ENCODE data around the gene RRM2.
"Not testable (repeated sequence)": the region's sequence is repeated elsewhere in the genome, so short reads cannot be mapped to it uniquely, and the experiment has no call there.

The RRM2 gene

GRCh38 chr2:10091182-10091888 lies 31.2 kb upstream of the RRM2 start:
- DNase-seq (ENCODE audit: low read depth): no peak

GRCh38 chr2:10091889-10092244 lies 30.7 kb upstream of the RRM2 start:
- not testable (repeated sequence) for DNase-seq (ENCODE audit: low read depth)

DNA sequence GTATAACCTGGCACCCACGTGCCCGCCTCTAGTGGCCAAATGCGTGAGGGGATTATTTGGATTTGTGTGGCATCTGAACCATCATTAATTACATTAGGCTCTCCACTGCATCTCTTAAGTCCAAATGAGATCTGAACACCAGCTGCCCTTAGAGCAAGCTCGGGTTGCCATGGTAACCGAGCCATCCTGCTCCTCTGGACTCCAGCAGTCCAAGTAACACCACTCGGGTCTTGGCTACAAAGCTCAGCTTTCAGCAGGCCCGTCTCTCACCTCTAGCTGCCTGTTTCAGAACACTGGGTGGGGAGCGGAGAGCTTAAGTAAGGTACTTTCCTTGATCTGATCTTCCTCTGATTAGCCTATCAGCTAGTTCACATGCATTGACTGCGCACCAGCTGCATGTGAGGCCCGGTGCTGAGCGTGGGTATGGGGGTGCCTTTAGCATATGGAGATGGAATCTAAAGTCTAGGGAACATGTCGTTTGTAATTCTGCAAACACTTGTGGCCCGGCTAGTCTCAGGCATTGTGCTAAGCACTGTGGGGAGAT lies 28.2 kb upstream of the RRM2 start:
- no peak for DNase-seq (ENCODE audit: low read depth)

- DNase-seq (ENCODE audit: low read depth): no peak
Observed at GRCh38 chr2:10095175-10095574, 27.4 kb upstream of the RRM2 start.

GRCh38 chr2:10096641-10097040 lies 25.9 kb upstream of the RRM2 start:
- DNase-seq (ENCODE audit: low read depth): no peak

GRCh38 chr2:10097352-10098148 lies 25.0 kb upstream of the RRM2 start:
- DNase-seq (ENCODE audit: low read depth): no peak

DNA sequence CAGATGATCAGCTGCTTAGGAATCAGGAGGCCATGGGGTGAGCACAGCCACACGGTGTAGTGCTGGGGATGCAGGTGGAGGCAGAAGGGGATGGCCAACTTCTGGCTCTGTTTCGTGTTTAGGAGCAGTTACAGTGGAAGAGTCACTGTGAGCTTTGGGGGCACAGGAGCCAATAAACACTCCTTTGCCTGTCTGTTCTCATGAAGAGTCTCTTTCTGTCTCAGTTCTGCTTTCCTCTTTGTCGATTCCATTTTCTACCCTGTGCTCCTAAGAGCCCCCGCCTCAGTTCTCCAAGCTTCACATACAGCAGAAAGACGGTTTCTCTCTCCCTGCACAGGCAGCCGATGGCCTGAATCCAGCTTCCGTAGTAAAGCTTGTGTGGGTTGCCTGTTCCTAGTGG lies 21.0 kb upstream of the RRM2 start:
- DNase-seq (ENCODE audit: low read depth): no peak

DNA sequence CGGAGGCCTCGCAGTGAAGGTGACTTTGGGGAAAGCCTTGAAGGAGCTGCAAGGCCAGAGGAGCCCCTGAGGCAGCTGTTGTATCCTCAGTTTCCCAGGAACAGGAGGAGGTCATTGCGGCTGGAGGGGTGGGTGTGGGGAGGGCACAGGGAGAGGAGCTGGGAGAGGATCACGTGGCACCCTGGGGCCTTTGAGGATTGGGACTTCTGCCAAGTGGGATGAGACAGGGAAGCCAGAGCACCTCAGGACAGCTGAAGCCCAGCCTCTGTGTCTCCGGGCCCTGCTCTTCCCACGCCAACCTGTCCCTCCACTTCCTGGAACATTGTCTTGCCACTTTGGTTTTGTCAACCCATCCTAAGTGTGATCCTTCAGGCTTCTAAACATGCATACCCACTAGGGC lies 19.4 kb upstream of the RRM2 start:
- no peak for DNase-seq (ENCODE audit: low read depth)

- not testable (repeated sequence) for DNase-seq (ENCODE audit: low read depth)
Observed at GRCh38 chr2:10104906-10105305, 17.6 kb upstream of the RRM2 start.

DNA sequence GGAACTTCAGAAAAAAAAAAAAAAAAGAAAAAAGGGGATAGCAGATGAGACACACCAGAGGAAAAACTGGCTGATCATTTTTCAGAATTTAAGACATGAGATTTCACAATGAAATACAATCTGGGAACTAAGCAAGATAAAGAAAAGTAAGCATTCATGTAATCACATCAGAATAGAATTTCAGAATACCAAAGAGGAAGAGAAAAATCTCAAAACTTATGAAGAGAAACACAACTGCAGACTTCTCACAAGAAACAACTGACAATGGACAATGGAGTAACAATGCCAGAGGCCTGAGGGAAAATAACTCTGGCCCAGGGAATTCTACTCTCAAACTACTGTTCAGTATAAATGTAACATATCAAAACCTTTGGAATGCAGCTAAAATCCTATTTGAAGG lies 13.2 kb upstream of the RRM2 start:
- no peak for DNase-seq (ENCODE audit: low read depth)

GRCh38 chr2:10119027-10119325 lies 3.6 kb upstream of the RRM2 start:
- DNase-seq (ENCODE audit: low read depth): no peak

DNA sequence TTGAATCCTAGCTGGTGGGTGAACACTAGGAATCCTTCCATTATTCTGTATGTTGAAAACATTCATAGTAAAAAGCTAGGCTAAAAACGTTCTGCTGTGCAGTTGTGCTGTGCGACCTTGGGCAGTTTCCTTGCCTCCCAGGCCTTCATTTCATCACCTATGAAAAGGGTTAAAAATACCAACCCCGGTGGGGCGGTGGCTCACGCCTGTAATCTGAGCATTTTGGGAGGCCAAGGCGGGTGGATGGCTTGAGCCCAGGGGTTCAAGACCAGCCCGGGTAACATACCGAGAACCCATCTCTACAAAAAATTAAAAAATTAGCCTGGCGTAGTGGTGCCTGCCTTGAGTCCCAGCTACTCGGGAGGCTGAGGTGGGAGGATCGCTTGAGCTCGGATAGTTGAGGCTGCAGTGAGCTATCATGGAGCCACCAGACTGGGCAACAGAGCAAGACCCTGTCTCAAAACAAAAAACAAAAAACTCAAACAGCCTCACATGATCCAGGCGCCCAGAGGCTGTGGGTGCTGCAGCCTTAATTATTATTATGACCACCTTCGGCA lies 2.9 kb upstream of the RRM2 start:
- no peak for DNase-seq (ENCODE audit: low read depth)

DNA sequence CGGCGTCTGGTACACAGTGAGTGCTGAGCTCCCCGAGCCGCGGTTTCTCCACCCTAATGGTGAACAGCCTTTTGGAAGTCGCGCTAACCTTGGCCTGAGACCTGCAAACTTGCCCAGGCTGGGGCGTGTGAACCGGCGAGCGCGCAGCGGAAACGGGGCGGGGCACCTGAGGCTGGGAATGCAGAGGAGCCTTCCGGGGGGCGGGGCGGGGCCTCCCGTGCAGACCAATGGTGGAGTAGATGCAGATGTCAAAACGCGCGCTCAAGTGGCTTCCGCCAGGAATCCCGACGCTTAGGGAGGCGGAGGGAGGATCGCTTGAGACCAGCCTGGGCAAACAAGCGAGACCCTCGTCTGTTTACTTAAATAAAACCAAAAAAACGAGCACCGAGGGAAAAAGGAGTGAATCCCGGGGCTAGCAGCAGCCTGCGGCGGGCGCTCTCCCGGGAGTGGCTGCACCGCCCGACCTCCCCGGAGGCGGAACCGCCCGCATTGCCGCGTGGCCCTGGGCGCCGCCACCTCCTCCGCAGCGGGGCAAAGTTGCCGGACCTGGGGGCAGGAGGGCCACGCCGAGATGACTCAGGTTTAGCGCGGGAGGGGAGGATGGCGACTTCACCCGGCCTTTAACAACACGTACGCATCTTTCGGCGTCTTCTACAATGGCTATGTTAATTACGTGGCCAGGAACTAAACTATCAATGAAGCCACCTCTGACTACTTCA lies 2.2 kb upstream of the RRM2 start:
- DNase-seq (ENCODE audit: low read depth): peak; percentile 85

DNA sequence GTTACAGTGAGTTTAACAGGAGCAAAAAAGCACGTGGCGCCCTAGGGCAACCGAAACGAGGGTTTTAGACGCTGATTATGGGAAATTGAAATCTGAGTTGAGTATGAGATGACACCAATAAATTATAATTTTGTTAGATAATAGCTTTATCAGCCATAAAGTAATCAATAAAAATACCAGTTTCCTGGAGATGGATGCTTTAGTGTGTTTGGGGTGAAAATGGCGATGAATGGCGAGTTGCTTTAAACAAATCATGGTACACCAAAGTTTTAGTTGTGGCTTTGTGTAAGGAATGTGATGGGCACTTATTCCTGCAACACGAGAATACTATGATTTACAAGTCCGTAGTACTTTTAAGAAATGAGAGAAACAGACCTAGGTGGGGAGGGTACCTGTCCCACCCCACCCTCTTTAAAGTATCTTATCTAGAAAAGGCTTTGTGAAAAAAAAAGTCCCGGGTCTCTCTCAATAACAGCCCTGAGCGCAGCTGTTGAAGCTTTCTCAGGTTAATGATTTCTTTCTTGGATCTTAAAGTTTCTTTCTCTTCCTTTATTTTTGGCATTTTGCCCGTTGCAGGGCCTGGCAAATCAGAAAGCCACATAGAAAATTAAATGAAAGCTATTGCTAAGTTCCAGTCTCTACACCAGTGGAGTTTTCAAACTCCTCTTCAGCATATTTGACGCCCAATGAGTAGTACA lies 1.5 kb upstream of the RRM2 start:
- no peak for DNase-seq (ENCODE audit: low read depth)

DNA sequence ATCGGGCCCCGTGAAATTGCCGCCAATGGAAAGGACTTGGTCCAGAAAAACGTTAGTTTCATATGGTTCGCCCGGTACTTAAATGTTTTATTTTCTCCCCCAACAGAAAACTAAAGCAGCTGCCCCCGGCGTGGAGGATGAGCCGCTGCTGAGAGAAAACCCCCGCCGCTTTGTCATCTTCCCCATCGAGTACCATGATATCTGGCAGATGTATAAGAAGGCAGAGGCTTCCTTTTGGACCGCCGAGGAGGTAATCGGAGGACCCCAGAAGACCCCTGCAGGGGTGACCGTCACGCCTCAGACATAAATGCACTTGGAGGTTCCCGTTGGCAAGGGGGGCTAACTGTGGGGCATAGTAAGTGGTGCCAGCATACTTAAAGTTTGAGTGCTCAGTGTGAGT lies 742 bp downstream of the RRM2 start:
- no peak for DNase-seq (ENCODE audit: low read depth)

GRCh38 chr2:10124538-10125045 lies 2.1 kb downstream of the RRM2 start:
- peak; percentile 26 for DNase-seq (ENCODE audit: low read depth)

DNA sequence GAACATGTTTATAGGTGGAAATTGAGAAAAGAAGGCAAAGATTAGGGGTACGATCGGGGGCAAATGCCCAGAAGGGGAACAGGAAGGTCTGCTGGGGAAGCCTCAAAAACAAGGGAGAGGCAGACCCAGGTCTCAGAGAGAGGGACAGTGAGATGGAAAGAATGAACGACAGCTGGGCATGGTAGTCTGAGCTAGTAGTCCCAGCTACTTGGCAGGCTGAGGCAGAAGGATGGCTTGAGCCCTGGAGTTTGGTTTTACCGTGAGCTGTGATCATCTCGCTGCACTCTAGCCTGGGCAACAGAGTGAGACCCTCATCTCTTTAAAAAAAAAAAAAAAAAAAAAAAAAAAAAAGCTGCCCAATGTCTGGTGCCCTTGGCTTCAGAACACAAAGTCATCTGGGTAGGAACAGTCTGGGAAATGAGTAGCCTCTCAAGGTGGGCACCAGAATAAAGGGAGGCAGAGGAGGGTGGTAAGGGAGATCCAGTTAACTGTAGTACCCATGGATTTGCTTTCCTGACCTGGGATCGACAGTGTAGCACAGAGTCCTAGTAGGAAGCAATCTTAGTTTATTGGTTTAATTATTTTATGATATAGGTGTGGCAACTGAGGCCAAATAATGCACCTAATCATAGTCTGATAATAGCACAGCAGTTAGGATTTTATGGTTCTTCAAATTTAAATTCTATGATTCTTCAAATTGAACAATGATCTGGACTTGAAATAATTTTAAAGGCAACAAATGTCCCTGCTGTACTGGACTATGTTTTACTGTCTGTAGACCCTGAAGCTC lies 3.5 kb downstream of the RRM2 start:
- no peak for DNase-seq (ENCODE audit: low read depth)

DNA sequence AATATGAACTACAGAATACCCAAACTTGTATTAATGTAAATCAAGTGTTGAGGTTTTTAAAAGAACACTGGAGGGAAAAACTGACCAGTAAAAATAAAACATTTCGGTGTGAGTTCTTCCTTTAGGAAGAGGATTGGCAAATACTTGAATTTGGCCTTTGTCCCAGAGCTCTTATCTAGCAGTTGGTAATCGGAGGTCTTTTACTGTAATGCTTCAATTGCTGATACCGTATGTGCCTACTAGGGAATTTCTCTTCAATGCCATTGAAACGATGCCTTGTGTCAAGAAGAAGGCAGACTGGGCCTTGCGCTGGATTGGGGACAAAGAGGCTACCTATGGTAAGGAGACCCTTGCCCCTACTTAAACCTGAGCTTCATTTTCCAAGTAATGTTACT lies 4.1 kb downstream of the RRM2 start:
- no peak for DNase-seq (ENCODE audit: low read depth)

DNA sequence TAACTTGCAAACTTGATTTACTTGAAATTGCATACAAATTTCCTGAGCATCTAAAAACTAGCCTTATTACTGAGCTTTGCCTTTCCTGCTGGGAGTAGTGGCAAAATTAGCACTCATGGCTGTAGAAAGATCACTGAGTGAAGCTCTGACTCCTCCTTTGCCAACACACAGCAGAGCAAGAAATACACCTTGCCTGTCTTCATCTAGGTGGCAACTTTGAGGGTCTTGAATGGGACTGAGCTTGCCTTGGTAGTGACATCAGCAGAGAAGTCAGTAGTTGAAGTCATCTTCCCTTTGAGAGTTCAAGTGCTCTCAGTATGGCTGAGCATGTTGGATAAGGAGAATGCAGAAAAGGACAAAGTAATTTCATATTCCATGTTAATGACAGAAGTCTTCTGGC lies 5.9 kb downstream of the RRM2 start:
- DNase-seq (ENCODE audit: low read depth): no peak

DNA sequence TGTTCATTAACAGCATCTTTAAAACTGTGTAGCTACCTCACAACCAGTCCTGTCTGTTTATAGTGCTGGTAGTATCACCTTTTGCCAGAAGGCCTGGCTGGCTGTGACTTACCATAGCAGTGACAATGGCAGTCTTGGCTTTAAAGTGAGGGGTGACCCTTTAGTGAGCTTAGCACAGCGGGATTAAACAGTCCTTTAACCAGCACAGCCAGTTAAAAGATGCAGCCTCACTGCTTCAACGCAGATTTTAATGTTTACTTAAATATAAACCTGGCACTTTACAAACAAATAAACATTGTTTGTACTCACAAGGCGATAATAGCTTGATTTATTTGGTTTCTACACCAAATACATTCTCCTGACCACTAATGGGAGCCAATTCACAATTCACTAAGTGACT lies 7.0 kb downstream of the RRM2 start:
- no peak for DNase-seq (ENCODE audit: low read depth)

DNA sequence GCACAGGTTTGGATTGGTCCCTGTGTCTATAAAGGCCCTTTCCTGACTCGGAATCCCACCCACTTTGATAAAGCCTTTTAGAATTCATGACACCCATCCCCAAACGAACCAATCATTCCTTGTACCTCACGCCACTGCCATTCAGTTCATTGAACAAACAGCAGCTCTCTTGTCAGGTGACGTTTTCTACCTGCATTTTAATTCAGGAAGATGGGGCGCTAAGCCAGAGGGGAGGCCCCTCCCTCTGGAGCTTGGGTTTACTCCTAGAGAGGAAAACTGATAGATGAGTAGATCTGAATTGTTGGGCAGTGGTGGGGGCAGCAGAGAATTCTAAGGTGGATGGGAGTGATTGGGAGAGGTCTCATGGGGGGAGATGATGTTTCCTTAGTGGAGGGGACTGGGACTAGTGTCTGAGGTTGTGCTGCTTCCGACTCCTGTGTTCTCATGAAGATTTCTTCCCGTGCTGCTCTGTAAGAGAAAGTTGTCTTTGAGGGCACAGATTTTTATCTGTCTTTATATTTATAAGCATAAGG lies 9.6 kb downstream of the RRM2 start:
- no peak for DNase-seq (ENCODE audit: low read depth)
